K562 (cell line): ENCODE measurements around the gene CALU. TPM values are rescaled to one million over a fixed set of nuclear protein-coding genes. Genes with fewer than 3 reads are reported as not detected.

ENCODE experiments used
- FOXK2 ChIP-seq, 2 experiments: fragments of 450-650 bp; IDR thresholded peaks in 1 of 2; conservative IDR thresholded peaks in 1 of 2; 2 replicates each; pipeline ENCODE4 v1.6.1; 2016; ENCODE audit warnings: low read depth in 2 of 2, mild to moderate bottlenecking in 1 of 2
- HDAC1 ChIP-seq, 2 experiments: fragments of 450-650 bp; IDR thresholded peaks; 2 replicates each; pipeline ENCODE4 v1.6.1; 2016 to 2017; ENCODE audit warnings: inconsistent platforms in 1 of 2, mild to moderate bottlenecking in 1 of 2, moderate library complexity in 1 of 2
- ZNF146 ChIP-seq: IDR thresholded peaks from one replicate; pipeline ENCODE4 v1.6.1; 2018; ENCODE audit warnings: missing compliant biosample characterization; ENCODE audit not compliant: unreplicated experiment
- ZNF57 ChIP-seq: fragments of 450-650 bp; formaldehyde crosslinking; IDR thresholded peaks from 2 replicates; pipeline ENCODE4 v1.4.0; 2020; ENCODE audit warnings: mild to moderate bottlenecking, moderate library complexity
- ZNF586 ChIP-seq: fragments of 450-650 bp; formaldehyde crosslinking; conservative IDR thresholded peaks from 2 replicates; pipeline ENCODE4 v1.4.0; 2020; ENCODE audit warnings: mild to moderate bottlenecking, moderate library complexity
- ZZZ3 ChIP-seq: fragments of 450-650 bp; IDR thresholded peaks from 2 replicates; pipeline ENCODE4 v1.6.1; 2016; ENCODE audit warnings: antibody characterized with exemption, mild to moderate bottlenecking, moderate library complexity
- polyA plus RNA-seq, 8 experiments: library from polyadenylated mRNA; depleted of rRNA in 4 of 8; stranded (reverse) in 5 of 8; unstranded in 3 of 8; fragments of >200 nt; fragmentation: Nextera tagmentation in 2 of 8; fragmentation: Illumina TruSeq in 1 of 8; extraction: Ambion mirVana in 2 of 8; extraction: Trizol in 1 of 8; gene quantifications; 2 replicates each; pipeline versions ENCODE4 v1.2.1 to v1.2.3, GENCODE V29; 2011 to 2014; ENCODE audit warnings: inconsistent platforms in 1 of 8, missing spikeins in 1 of 8
- total RNA-seq, 7 experiments: library from RNA; depleted of rRNA in 6 of 7; stranded (reverse); fragments of >200 nt in 6 of 7; fragmentation: Illumina TruSeq in 2 of 7; extraction: Trizol in 2 of 7; gene quantifications; 2 replicates each; pipeline versions ENCODE4 v1.2.1 to v1.2.3, GENCODE V29; 2011 to 2021; ENCODE audit warnings: low replicate concordance in 1 of 7
- TF ChIP-seq, protein P1 (sequence below): fragments of 450-650 bp; IDR thresholded peaks from 2 replicates; pipeline ENCODE4 v1.6.1; 2018; ENCODE audit not compliant: partially characterized antibody

CALU gene
- total and polyA plus RNA-seq, 9 of the 15 experiments (the other 6 are each of a cell fraction or from before 2014, with no cell fraction given), result 166 to 286 (median 215) TPM

DNA sequence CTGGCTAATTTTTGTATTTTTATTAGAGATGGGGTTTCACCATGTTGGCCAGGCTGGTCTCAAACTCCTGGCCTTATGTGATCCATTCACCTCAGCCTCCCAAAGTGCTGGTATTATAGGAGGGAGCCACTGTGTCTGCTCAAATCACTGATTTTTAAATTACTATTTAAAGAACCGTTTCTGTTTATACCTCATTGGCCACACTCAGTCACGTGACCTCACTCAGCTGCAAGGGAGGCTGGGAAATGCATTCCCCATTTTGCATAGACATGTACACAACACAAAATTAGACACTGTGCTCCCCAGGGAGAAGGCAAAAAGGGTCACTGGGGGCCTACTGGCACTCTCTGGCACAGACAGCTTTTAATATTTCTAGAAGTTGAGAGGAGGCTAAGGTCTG, 13.6 kb upstream of the CALU start (continued):
- TF ChIP-seq FOXK2 (conservative IDR thresholded peaks at IDR 0.05 in 1 of 2, IDR thresholded peaks at IDR 0.05 in 1 of 2; ENCODE audit: low read depth in 2 of 2), result 0 out of 4 replicates have a peak, but pooled peaks have one; percentile 27 to 38
- TF ChIP-seq HDAC1 (IDR thresholded peaks at IDR 0.05), result no peak
- no peak for TF ChIP-seq ZZZ3
- no peak for TF ChIP-seq ZNF586 (CRISPR knock-in tag)
- TF ChIP-seq ZNF57 (CRISPR knock-in tag), result no peak
- TF ChIP-seq, protein P1, sequence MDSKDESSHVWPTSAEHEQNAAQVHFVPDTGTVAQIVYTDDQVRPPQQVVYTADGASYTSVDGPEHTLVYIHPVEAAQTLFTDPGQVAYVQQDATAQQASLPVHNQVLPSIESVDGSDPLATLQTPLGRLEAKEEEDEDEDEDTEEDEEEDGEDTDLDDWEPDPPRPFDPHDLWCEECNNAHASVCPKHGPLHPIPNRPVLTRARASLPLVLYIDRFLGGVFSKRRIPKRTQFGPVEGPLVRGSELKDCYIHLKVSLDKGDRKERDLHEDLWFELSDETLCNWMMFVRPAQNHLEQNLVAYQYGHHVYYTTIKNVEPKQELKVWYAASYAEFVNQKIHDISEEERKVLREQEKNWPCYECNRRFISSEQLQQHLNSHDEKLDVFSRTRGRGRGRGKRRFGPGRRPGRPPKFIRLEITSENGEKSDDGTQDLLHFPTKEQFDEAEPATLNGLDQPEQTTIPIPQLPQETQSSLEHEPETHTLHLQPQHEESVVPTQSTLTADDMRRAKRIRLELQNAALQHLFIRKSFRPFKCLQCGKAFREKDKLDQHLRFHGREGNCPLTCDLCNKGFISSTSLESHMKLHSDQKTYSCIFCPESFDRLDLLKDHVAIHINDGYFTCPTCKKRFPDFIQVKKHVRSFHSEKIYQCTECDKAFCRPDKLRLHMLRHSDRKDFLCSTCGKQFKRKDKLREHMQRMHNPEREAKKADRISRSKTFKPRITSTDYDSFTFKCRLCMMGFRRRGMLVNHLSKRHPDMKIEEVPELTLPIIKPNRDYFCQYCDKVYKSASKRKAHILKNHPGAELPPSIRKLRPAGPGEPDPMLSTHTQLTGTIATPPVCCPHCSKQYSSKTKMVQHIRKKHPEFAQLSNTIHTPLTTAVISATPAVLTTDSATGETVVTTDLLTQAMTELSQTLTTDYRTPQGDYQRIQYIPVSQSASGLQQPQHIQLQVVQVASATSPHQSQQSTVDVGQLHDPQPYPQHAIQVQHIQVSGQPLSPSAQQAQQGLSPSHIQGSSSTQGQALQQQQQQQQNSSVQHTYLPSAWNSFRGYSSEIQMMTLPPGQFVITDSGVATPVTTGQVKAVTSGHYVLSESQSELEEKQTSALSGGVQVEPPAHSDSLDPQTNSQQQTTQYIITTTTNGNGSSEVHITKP, result no peak
- TF ChIP-seq ZNF146 (CRISPR knock-in tag), result no peak
- TF ChIP-seq, all 486 proteins: peak for 20
